ENCODE measurements around the gene SNORC. TPM values are rescaled to one million over a fixed set of nuclear protein-coding genes. Genes with fewer than 3 reads are reported as not detected.

SNORC gene
- total and polyA plus RNA-seq, 2 experiments from 2014 or later: 2.2 to 7.5 TPM

DNA sequence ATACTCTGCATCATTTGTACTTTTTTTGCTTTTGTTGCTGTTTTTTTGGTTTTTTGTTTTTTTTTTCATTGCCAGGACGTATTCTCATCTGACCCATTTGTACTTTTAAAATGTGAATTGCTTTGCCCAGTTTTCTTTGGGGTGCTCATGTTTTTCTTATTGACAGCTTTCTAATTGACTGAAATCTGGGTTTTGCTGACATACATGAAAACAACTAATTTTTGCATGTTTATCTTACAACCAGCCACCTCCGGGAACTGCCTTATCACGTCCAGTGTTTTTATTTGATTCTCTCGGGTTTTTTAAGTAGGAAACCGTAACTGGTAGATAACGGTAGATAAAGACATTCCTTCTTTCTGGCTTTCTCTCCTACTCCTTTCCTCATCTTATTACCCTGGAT, 38.6 kb downstream of the SNORC start:
- H3K27me3 ChIP-seq: no peaks in the 10 kb centered on the region
- no peaks in the 10 kb centered on the region for H3K9me3 ChIP-seq (ENCODE audit: low read depth)
- 46% methylated on average over 6 of the region's 6 CpGs for WGBS (ENCODE audit: low lambda C conversion rate, missing lambda C conversion rate)
- no peaks in the 10 kb centered on the region for H3K4me1 ChIP-seq (ENCODE audit: insufficient read depth)
- H4K20me1 ChIP-seq (ENCODE audit: insufficient read depth, poor library complexity, severe bottlenecking): no peaks in the 10 kb centered on the region
- TF ChIP-seq EZH2 (IDR thresholded peaks at IDR 0.05; ENCODE audit: borderline replicate concordance) (no peak), EZH2phosphoT487 (IDR thresholded peaks at IDR 0.05; ENCODE audit: low read depth, severe bottlenecking, unreplicated experiment) (no peak)
- H2AFZ ChIP-seq: no peak overlapping the region
- no peak overlapping the region for H3K27ac ChIP-seq
- no peak overlapping the region for H3K4me3 ChIP-seq
- no peak overlapping the region for H3K4me2 ChIP-seq
- H3K79me2 ChIP-seq: no peaks in the 10 kb centered on the region
- H3K9me2 ChIP-seq (replicated peaks; ENCODE audit: insufficient read depth): no peaks in the 10 kb centered on the region
- H3K36me3 ChIP-seq (replicated peaks; ENCODE audit: insufficient read depth, low read depth): no peaks in the 10 kb centered on the region
- no peak for DNase-seq (ENCODE audit: low spot score)

DNA sequence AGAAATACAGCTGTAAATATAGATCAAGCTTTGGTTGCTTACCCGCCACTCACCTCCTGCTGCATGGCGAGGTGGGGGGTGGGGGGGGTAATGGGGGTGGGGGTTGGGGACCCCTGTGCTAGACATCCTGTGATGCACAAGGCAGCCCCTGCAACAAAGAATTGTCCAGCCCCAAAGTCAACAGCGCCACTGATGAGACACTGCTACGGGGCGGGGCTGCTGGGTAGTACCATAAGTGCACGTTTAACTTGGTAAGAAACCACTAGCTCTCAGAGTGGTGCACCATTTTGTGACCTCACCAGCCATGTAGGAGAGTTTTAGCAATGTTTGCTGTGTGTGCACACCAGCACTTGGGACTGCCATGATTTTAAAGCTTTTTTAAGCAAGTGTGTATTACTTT, 40.3 kb downstream of the SNORC start:
- Histone ChIP-seq H3K9me2 (replicated peaks; ENCODE audit: insufficient read depth) (no peaks in the 10 kb centered on the region), H3K4me2 (no peak overlapping the region), H4K20me1 (ENCODE audit: insufficient read depth, poor library complexity, severe bottlenecking) (no peaks in the 10 kb centered on the region), H3K4me3 (no peak overlapping the region), H3K9me3 (ENCODE audit: low read depth) (no peaks in the 10 kb centered on the region), H3K27ac (no peak overlapping the region), H3K27me3 (no peaks in the 10 kb centered on the region), H3K4me1 (ENCODE audit: insufficient read depth) (no peaks in the 10 kb centered on the region), H3K79me2 (no peaks in the 10 kb centered on the region), H3K36me3 (replicated peaks; ENCODE audit: insufficient read depth, low read depth) (no peaks in the 10 kb centered on the region), H2AFZ (no peak overlapping the region)
- DNase-seq (ENCODE audit: low spot score): no peak
- 90% methylated on average over 6 of the region's 6 CpGs for WGBS (ENCODE audit: low lambda C conversion rate, missing lambda C conversion rate)
- TF ChIP-seq, protein P1, sequence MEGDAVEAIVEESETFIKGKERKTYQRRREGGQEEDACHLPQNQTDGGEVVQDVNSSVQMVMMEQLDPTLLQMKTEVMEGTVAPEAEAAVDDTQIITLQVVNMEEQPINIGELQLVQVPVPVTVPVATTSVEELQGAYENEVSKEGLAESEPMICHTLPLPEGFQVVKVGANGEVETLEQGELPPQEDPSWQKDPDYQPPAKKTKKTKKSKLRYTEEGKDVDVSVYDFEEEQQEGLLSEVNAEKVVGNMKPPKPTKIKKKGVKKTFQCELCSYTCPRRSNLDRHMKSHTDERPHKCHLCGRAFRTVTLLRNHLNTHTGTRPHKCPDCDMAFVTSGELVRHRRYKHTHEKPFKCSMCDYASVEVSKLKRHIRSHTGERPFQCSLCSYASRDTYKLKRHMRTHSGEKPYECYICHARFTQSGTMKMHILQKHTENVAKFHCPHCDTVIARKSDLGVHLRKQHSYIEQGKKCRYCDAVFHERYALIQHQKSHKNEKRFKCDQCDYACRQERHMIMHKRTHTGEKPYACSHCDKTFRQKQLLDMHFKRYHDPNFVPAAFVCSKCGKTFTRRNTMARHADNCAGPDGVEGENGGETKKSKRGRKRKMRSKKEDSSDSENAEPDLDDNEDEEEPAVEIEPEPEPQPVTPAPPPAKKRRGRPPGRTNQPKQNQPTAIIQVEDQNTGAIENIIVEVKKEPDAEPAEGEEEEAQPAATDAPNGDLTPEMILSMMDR (IDR thresholded peaks at IDR 0.05; ENCODE audit: poor library complexity): no peak
- no peak for TF ChIP-seq EZH2phosphoT487 (IDR thresholded peaks at IDR 0.05; ENCODE audit: low read depth, severe bottlenecking, unreplicated experiment)

DNA sequence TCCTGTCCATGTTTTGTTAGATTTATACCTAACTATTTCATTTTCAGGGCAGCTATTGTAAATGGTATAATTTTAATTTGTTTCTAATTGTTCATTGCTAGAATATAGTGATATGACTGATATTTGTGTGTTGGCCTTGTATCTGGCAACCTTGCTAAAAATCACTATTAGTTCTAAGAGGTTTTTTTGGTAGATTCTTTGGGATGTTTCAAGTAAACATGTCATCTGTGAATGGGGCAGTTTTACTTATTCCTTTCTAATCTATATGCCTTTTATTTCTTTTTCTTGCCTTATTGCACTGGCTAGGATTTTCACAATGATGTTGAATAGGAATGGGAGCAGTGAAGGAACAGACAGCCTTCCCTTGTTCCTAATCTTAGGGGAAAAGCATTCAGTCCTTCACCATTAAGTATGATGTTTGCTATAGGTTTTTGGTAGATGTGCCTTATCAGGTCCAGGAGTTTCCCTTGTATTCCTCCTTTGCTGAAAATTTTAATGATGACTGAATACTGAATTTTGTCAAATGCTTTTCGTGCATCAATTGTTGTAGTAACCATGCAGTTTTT, 41.7 kb downstream of the SNORC start:
- no peak for DNase-seq (ENCODE audit: low spot score)
- no peaks in the 10 kb centered on the region for H3K9me3 ChIP-seq (ENCODE audit: low read depth)
- H3K9me2 ChIP-seq (replicated peaks; ENCODE audit: insufficient read depth): no peaks in the 10 kb centered on the region
- no peaks in the 10 kb centered on the region for H3K27me3 ChIP-seq
- no peaks in the 10 kb centered on the region for H3K4me1 ChIP-seq (ENCODE audit: insufficient read depth)
- no peaks in the 10 kb centered on the region for H3K36me3 ChIP-seq (replicated peaks; ENCODE audit: insufficient read depth, low read depth)
- no peak overlapping the region for H3K4me3 ChIP-seq
- H2AFZ ChIP-seq: no peak overlapping the region
- no peak overlapping the region for H3K27ac ChIP-seq
- H3K79me2 ChIP-seq: no peaks in the 10 kb centered on the region
- H3K4me2 ChIP-seq: no peak overlapping the region
- no peak for TF ChIP-seq EZH2phosphoT487 (IDR thresholded peaks at IDR 0.05; ENCODE audit: low read depth, severe bottlenecking, unreplicated experiment)
- TF ChIP-seq, protein P1 (IDR thresholded peaks at IDR 0.05; ENCODE audit: poor library complexity): no peak
- no peak for TF ChIP-seq EZH2 (IDR thresholded peaks at IDR 0.05; ENCODE audit: borderline replicate concordance)
- 52% methylated on average over 1 of the region's 1 CpG for WGBS (ENCODE audit: low lambda C conversion rate, missing lambda C conversion rate)
- no peaks in the 10 kb centered on the region for H4K20me1 ChIP-seq (ENCODE audit: insufficient read depth, poor library complexity, severe bottlenecking)

DNA sequence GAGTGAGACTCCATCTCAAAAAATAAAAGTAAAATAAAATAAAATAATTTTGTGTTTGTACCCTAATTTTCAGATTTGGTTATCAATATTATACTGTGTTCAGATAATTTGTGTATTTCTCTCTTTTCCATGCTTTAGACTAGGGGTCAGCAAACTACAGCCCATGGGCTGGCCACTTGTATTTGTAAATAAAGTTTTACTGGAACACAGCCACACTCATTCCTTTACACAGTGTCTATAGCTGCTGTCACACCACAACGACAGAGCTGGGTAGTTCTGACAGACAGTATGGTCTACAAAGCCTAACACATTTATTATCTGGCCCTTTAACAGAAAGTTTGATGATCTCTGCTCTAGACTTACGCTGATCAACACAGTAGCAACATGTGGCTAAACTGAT, 43.8 kb downstream of the SNORC start:
- H3K36me3 ChIP-seq (replicated peaks; ENCODE audit: insufficient read depth, low read depth): no peaks in the 10 kb centered on the region
- H3K4me3 ChIP-seq: no peak overlapping the region
- H3K4me1 ChIP-seq (ENCODE audit: insufficient read depth): no peaks in the 10 kb centered on the region
- 74% methylated on average over 2 of the region's 2 CpGs for WGBS (ENCODE audit: low lambda C conversion rate, missing lambda C conversion rate)
- H3K27me3 ChIP-seq: no peaks in the 10 kb centered on the region
- no peaks in the 10 kb centered on the region for H3K9me2 ChIP-seq (replicated peaks; ENCODE audit: insufficient read depth)
- H2AFZ ChIP-seq: no peak overlapping the region
- no peak overlapping the region for H3K4me2 ChIP-seq
- H4K20me1 ChIP-seq (ENCODE audit: insufficient read depth, poor library complexity, severe bottlenecking): no peaks in the 10 kb centered on the region
- no peak for DNase-seq (ENCODE audit: low spot score)
- H3K27ac ChIP-seq: no peak overlapping the region
- no peaks in the 10 kb centered on the region for H3K79me2 ChIP-seq
- TF ChIP-seq EZH2phosphoT487 (IDR thresholded peaks at IDR 0.05; ENCODE audit: low read depth, severe bottlenecking, unreplicated experiment) (no peak), EZH2 (IDR thresholded peaks at IDR 0.05; ENCODE audit: borderline replicate concordance) (no peak)
- TF ChIP-seq, protein P1 (IDR thresholded peaks at IDR 0.05; ENCODE audit: poor library complexity): no peak
- H3K9me3 ChIP-seq (ENCODE audit: low read depth): no peaks in the 10 kb centered on the region
